Cerebellar cortex (tissue), 1 donor: ENCODE measurements around the gene TMEM132C.

ENCODE experiments used
- DNase-seq: peaks from one replicate; pipeline ENCODE4 v3.0.0-alpha.2; 2015; ENCODE audit warnings: low spot score

The TMEM132C gene

DNA sequence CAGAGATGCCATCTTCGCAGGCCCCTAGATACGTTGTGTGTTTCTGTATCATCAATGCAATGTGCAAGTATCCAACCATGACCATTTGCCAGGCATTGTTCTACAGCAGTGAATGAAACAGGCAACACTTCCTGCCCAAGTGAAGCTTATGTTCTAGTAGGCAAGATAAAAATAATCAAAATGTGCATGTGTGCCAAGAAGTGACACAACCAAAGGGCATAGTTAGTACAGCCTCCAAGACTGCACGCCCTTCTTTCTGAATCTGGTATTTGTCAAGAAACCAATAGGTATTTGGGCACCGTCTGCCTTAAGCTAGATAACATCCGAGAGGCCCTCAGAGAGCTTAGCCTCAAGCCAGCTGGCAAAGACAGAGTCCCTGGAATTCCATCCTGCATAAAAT is 152.0 kb downstream of the TMEM132C start:
- no peak for DNase-seq

DNA sequence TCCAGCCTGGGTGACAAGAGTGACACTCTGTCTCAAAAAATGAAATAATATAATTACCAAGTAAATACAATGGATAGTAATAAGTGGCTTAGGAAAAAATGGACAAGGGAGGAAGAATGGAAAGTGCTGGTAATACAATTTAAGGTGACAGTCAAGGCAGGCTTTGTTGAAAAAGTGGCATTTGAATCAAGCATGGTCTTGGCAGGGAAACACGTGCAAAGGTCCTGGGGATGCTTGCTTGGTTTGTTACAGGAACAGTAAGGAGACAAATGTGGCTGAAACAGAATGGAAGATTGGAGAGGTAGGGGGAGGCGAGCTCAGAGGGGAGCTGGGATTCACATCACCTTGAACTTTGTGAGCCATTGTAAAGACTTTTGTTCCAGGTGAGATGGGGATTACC is 153.2 kb downstream of the TMEM132C start:
- DNase-seq, result no peak

GRCh38 chr12:128421375-128421774 is 154.4 kb downstream of the TMEM132C start:
- DNase-seq, result no peak

DNA sequence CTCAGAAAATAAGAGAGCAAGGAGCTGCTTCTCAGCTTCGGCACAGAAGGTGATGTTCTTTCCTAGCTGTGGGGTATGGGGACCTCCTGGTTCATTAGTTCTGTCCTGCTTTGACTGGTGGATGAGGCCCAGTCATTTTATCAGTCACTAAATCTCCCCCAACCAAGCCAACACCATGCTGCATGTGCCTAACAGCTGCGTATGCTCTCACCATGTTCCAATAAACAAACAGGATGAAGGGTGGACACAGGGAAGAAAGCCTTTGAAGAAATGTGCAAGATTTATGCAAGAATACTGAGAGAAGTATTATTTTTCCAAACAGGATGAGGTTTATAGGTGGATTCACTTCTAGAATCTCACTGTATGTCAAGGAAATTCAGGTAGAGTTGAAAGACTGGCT is 156.2 kb downstream of the TMEM132C start:
- no peak for DNase-seq

DNA sequence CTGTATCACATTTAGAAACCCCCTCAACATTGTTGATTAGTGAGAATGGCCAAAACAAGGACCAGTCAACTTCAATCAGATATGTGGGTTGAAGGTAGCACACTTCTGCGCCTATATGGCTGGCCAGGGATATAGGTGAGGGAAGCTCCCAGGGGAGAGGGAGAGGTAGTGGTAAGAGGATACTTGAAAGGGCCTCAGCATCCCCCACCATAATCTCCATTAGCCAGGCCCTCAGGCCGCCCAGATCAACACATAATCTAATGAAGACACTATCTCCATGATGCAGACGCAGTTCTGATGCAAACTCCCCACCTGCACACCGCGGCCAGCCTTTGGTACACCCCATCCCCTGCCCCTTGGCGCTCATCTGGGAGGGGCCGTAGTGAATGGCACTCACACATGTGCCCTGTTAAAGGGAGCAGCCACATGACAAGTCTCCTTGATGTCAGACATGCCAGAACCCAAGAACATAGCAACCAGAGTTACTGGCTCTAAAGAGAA is 158.0 kb downstream of the TMEM132C start:
- no peak for DNase-seq

DNA sequence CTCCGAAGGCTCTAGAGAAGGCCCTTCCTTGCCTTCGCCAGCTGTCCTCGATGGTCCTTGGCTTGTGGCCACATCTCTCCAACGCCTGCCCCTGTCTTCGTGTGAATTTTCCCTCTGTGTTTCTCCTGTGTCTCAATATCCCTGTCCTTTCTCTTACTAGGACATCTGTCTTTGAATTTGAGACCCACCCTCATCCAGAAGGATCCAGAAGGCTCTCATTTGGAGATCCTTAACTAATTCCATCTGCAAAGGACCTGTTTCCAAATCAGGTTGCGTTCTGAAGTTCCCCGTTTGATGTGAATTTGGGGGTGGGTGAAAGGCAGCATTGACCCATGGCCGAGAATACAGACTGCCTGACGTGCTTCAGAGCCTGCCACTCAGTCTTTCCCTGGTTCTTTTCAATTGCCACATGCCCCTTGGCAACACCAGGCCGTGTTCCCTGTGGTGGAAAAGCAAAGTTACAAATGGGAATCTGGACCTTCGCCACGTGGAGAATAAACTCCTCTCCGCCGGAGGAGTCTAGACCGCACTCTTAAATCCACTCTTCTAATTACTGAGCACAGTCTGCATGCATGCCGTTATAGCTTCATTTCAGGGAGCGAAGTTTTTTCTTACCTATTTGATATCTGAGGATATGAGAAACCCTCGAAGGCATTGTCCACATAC is 158.8 kb downstream of the TMEM132C start:
- DNase-seq, result no peak

GRCh38 chr12:128426511-128426910 is 159.5 kb downstream of the TMEM132C start:
- DNase-seq, result no peak

GRCh38 chr12:128439796-128440195 is 172.8 kb downstream of the TMEM132C start:
- no peak for DNase-seq

GRCh38 chr12:128442096-128442495 is 175.1 kb downstream of the TMEM132C start:
- no peak for DNase-seq

DNA sequence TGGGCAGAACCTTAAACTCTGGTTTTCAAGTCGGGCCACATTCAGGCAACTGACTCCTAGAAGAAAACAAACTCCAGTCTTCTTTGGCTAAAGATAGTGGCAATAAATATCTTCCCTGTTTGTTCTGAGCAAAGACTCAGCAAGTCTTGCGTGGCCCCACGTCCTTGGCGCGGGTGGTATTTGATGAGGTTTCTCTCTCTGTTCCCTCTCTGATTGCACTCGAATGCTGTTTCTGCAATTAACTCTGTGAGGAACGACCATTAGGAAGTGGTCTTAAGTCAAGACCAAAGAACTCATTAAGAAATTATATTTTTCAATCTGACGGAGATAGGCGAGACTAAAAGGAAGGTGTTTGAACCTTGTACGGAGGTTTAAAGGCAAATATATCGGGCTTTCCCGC is 177.6 kb downstream of the TMEM132C start:
- DNase-seq, result no peak

DNA sequence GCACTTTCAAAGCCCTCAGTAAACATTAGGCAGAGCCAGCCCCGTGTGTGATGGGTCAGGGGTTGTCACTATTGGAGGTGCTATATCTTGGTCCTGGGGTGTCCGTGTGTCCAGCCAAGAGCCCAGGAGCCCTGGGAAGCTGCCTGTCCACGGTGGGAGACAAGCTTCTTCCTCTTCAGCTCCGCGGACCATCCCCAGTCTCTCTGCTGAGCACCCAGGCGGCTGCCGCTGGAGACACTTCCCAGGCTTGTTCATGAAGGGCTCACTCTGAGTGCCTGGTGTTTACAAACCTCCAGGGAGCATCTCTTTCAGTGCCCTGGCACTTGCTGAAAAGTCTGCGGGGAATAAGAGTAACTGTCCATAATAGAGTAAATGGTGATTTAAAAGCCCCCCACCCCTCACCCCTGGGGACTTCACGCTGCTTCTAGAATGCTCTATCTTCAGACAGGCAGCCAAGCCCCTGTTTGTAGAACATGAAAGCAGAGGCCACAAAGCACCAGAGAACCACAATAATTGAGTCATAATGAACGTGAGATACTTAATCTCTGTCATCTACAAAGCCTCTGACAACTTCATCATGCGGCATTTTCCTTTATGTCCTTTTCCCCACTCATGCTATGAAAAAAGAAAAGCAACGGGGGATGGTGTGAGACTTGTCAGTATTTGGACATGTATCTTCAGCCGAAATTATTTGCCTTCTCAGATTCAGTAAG is 178.6 kb downstream of the TMEM132C start:
- DNase-seq, result no peak

GRCh38 chr12:128449146-128449894 is 182.3 kb downstream of the TMEM132C start:
- no peak for DNase-seq

DNA sequence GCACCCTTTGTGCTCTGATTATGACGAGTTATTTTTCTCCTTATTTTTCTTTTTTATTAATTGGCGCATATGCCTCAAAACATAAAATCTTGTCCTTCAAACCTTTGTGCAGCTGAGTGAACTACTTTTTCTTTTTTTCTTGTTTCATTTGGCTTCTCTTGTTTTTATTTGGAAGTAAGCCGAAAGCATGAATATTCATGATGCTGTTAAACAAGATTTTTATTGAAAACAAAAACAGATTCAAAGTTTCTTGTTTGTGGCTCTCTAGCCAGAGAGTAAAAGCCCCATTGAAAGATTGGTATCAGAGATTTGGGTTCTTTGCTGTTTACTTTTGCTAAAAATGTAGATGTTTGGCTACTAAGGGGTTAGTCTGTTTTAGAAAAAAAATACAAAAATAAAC is 183.8 kb downstream of the TMEM132C start:
- no peak for DNase-seq

GRCh38 chr12:128455851-128456250 is 188.9 kb downstream of the TMEM132C start:
- DNase-seq, result no peak

GRCh38 chr12:128456922-128457321 is 190.0 kb downstream of the TMEM132C start:
- no peak for DNase-seq

DNA sequence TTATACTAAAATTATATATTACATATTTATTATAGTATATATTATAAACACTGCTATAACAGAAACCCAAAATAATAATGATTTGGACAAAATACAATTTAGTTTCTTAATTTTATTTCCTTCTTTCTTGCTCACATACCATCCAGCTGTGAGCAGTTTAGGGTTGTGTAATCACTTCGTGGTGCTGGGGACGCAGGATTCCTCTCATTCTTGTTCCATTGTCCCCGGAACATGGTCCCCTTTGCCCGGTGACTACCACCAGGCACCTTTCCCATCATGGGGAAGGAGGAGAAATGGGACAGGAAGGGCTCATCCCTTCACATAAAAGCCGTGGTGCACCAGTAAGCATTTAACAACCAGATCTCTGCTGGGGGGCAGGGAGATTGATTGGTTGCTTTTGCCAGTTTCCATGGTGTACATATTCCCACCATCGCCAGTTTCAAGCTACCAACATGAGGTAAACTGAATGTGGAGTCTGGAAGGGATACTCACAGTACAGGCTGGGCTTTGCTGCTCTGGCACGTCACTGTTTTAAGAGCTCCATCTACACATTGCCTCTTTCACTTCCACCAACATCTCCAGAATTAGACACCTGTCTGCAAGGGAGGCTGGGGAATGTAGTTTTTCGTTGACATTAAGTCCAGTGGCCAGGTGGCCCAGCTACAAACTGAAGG is 191.5 kb downstream of the TMEM132C start:
- DNase-seq, result no peak

GRCh38 chr12:128459067-128459466 is 192.1 kb downstream of the TMEM132C start:
- DNase-seq, result no peak

DNA sequence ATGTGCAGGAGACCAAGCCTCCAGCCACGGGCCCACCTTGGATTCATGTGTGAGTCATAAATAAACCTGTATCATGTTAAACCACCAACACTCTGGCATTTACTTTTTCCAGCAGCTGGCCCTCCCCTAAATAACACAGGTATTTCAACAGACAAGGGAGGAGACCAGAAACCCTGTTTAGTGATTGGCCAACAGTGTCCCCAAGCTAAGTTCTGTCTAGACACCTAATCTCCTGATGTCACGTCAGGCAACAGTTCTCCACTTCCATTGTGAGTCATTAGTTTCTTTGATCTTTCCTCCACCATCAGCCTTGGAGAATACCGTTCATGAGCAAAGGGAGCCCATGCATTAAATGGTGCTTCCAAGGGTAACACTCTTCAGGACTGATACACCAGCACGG is 196.9 kb downstream of the TMEM132C start:
- DNase-seq, result no peak

- DNase-seq, result no peak
Observed at GRCh38 chr12:128467882-128468281, 200.9 kb downstream of the TMEM132C start.

DNA sequence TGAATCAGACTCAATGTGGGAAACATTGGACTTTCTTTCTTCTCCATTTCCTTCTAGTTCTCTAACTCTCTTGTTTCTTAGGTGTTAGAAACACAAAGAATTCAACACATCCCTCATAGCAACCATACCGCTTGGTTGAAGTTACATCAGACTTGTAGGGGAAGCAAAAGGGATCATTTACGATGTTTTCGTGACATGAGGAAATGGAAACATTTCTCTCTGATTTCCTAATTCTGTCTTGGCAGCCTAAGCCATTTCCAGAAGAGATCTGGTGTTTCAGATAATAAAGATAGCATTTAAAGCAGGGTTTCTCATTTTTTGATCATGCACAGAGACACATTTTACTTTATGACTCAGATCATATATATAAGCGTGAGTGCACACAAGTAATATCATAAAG is 202.0 kb downstream of the TMEM132C start:
- no peak for DNase-seq

GRCh38 chr12:128471491-128471890 is 204.5 kb downstream of the TMEM132C start:
- DNase-seq, result no peak

DNA sequence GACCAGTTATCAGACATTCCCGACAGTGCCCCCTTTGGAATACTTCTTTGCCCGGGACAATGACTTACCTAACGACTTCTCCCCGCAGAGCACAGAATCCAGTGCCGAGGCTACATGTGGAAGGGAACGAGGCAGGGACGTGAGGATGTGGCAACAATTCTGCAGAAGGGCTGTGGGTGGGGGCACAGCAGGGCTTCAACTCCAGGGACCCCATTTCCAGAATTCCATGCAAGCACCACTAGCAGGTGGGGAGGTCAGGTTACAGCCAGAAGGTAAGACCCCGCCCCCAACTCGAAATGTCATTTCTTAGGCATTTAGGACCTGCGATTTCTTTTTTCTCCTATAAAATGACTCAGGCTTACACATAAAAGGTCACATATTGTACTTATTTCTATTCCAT is 207.9 kb downstream of the TMEM132C start:
- DNase-seq, result no peak
